ENCODE results near the gene PRDM10.

DNA sequence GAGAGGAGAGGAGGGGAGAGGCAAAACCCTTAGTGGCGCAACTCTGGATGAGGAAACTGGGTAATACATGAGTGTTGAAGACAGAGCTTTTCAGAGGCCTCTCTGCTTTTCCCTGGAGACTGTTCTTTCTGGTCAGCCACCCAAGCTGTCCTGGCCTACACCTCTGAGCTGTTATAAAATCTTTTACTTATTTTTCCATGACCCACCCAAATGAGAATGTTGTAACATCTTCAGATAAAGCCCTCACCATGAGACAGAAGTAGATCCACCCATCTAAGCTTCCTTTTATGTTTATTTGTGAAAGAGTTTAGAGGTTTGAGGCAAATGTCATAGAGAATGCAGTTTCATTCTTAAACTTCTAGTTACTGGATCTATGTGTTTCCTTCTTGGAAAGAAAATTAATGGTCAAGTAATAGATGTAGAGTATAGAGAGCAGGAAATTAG lies 46.7 kb upstream of the PRDM10 start:
- no peak for TF ChIP-seq EZH2phosphoT487 (IDR thresholded peaks at IDR 0.05; ENCODE audit: borderline replicate concordance)
- TF ChIP-seq POLR2AphosphoS5 (IDR thresholded peaks at IDR 0.05; ENCODE audit: low read depth, low read length) = no peak
- no peak for TF ChIP-seq CEBPB (IDR thresholded peaks at IDR 0.05; ENCODE audit: low read depth)
- no peak for TF ChIP-seq CTCF (IDR thresholded peaks at IDR 0.05 in 2 of 3, conservative IDR thresholded peaks at IDR 0.05 in 1 of 3; ENCODE audit: borderline replicate concordance in 1 of 3, insufficient read depth in 1 of 3, low read depth in 2 of 3, low read length in 2 of 3)
- TF ChIP-seq ZNF274 (IDR thresholded peaks at IDR 0.05; ENCODE audit: low read depth, low read length) = no peak
- no peak for TF ChIP-seq EZH2 (IDR thresholded peaks at IDR 0.05)
